ENCODE results near the gene BRPF3.
"Not testable (repeated sequence)": the region's sequence is repeated elsewhere in the genome, so short reads cannot be mapped to it uniquely, and the experiment has no call there.

BRPF3 gene

DNA sequence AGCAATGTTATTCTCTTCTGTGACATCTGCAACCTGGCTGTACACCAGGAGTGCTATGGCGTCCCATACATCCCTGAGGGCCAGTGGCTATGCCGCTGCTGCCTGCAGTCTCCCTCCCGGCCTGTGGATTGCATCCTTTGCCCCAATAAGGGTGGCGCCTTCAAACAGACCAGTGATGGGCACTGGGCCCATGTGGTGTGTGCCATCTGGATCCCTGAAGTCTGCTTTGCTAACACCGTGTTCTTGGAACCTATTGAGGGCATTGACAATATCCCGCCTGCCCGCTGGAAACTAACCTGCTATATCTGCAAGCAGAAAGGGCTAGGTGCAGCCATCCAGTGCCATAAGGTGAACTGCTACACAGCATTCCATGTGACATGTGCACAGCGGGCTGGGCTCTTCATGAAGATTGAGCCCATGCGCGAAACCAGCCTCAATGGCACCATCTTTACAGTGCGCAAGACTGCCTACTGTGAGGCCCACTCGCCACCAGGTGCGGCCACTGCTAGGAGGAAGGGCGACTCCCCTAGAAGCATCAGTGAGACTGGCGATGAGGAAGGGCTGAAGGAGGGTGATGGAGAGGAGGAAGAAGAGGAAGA is 4.6 kb downstream of the BRPF3 start:
- DNase-seq (no peak), ATAC-seq (no peak)

DNA sequence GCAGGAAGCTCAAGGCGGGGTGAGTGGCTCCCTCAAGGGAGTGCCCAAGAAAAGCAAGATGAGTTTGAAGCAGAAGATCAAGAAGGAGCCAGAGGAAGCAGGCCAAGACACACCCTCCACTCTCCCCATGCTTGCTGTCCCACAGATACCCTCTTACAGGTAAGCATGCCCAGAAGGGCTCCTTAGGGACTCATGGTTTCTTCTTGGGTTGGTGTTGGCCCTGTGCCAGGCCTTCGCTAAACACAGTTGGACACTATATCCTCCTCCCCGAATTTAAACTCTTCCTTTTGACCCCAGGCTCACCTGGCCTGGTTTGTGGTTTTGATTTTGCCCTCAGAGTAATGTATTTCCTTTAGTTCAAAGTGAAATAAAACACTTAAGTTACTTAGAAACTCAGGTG is 5.1 kb downstream of the BRPF3 start:
- ATAC-seq (no peak), DNase-seq (no peak)

DNA sequence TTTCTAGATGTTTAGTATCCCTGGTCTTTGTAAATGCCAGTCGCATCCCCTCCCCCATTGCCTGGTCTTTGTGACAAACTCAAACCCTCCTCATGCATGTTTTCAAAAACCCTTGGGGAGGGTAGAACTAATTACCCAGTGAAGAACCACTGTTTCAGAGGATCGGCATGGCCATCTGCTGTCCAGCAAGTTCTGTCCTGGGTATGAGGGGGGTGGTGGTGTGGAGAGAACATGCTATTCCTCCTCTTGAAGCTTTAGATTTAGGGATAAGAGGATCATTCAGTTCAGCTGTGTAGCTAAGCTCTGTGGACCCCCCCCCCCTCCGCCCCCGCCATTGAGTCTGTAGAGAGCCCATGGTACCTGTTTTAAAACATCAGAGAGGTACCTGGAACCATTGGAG is 5.6 kb downstream of the BRPF3 start:
- no peak for ATAC-seq
- no peak for DNase-seq

DNA sequence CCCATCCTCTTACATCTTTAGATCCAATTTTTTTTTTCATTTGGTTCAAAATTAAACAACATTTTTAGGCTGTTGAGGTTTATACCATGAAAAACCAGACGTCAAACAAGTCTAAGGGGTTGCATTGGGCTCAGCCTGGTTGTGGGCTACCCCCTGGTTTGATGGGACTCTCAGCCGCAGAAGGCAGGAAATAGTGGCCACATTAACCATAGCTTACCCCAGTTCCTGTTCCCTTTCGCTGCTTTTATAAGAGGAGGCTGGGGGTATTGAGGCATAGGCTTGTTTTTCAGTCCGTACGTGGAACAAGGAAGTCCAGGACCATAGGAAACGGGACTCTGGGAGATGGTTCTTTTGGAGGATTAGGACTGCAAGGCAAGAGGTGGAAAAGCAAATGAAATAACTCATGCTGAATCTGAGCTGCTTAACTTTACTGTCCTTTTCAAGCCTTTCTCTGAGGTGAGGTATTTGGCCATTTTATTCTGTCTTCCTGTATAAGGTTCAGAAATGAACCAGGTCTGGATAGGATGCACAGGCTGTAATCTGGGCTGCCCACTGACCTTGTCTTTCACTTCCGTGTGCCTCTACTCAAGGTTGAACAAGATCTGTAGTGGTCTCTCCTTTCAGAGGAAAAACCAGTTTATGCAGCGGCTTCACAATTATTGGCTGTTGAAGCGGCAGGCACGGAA is 7.7 kb downstream of the BRPF3 start:
- DNase-seq: peak; percentile 30
- peak; percentile 63 for ATAC-seq

- no peak for ATAC-seq
Observed at GRCh38 chr6:36207155-36207554, 10.6 kb downstream of the BRPF3 start.

GRCh38 chr6:36209606-36210005 is 13.1 kb downstream of the BRPF3 start:
- ATAC-seq: no peak

More at GRCh38 chr6:36207155-36207554, 10.6 kb downstream of the BRPF3 start:
- DNase-seq: no peak

DNA sequence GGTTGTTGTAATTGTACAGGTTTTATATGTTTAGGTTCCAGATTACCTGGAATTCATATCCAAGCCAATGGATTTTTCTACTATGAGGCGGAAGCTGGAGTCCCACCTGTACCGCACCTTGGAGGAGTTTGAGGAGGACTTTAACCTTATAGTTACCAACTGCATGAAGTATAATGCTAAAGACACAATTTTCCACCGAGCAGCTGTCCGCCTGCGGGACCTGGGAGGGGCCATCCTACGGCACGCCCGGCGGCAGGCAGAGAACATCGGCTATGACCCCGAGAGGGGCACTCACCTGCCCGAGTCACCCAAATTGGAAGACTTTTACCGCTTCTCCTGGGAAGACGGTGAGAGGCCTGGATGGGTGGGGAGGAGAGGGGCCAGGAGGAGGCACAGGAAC is 13.6 kb downstream of the BRPF3 start:
- ATAC-seq (no peak), DNase-seq (no peak)

More at GRCh38 chr6:36209606-36210005, 13.1 kb downstream of the BRPF3 start:
- no peak for DNase-seq

- no peak for ATAC-seq
- DNase-seq: no peak
Observed at GRCh38 chr6:36210886-36211595, 14.5 kb downstream of the BRPF3 start.

- DNase-seq (no peak), ATAC-seq (no peak)
Observed at GRCh38 chr6:36216559-36216958, 20.0 kb downstream of the BRPF3 start.

DNA sequence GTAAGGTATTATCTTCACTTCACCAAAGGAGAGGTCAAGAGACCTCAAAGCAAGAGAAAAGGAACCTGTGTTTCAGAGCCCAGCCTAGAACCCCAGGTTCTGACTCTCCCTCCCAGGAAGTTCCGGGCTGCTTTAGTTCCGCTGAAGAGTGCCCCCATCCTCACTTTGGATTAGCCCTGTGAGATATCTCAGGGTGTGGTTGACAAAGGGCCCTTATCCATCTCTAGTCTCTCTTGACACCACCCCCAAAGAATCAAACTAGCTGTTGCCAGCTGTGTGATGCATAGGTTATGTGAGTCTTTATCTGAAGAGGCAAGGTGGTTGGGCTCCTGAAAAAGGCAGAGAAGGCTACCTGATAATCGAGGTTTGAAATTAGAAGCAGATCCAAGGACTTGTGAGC is 20.6 kb downstream of the BRPF3 start:
- ATAC-seq (no peak), DNase-seq (no peak)

- DNase-seq: no peak
- ATAC-seq: no peak
Observed at GRCh38 chr6:36217946-36218345, 21.4 kb downstream of the BRPF3 start.

DNA sequence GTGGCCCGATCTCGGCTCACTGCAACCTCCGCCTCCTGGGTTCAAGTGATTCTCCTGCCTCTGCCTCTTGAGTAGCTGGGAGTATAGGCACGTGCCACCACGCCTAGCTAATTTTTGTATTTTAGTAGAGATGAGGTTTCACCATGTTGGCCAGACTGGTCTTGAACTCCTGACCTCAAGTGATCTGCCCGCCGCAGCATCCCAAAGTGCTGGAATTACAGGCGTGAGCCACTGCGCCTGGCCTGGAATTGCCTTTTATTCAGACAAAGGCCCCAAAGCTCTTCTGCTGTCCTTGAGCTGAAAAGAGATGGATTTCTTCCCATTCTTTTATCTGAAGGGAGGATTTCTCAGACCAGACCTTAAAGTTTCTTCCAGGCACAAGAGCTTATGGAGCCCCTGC is 22.0 kb downstream of the BRPF3 start:
- DNase-seq, ATAC-seq: not testable (repeated sequence)

DNA sequence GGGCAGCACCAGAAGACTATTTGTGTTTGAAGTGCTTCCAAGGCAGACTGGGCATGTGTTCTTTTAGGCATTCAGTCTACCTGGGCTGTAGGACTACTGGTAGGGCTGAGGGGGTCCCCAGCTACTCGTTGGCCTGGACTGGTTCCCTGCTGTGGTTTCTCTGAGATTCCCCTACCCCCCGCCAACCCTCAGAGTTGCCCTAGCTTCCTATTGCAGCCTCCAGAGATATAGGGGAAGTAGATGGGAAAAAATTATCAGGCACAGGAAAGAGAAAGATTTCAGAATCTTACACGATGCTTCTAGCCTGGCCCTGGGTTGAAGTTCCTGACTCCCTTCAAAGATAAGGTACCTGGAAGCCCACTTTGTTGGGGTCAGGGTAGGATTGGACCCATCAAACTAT is 22.5 kb downstream of the BRPF3 start:
- ATAC-seq: no peak

GRCh38 chr6:36220226-36220625 is 23.7 kb downstream of the BRPF3 start:
- no peak for DNase-seq
- ATAC-seq: no peak

More for the DNA sequence above, 22.5 kb downstream of the BRPF3 start:
- no peak for DNase-seq

DNA sequence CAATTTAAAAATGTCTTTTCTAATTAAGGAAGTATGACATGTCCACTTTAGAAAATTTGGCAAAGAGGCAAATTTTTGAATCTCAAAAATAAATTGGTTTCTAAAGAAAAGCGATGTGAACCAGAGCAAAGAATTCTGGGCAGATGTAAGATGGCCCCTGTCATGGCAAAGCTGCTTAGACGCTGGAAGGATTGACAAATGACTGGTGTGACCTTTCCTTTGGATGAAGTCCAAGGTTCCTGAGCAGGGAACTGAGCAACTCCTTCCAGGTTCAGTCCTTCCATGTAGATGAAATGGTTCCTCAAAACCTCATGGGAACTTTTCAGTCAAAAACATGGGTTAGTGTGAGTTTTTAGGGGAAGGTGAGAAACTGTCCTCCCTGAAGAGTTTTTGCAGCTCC is 25.1 kb downstream of the BRPF3 start:
- DNase-seq: no peak
- no peak for ATAC-seq

GRCh38 chr6:36222924-36223323 is 26.4 kb downstream of the BRPF3 start:
- ATAC-seq (no peak), DNase-seq (no peak)

GRCh38 chr6:36223706-36224105 is 27.2 kb downstream of the BRPF3 start:
- ATAC-seq (no peak), DNase-seq (no peak)

GRCh38 chr6:36224918-36225461 is 28.4 kb downstream of the BRPF3 start:
- no peak for ATAC-seq

GRCh38 chr6:36226438-36227047 is 30.0 kb downstream of the BRPF3 start:
- ATAC-seq: no peak
- no peak for DNase-seq

More at GRCh38 chr6:36224918-36225461, 28.4 kb downstream of the BRPF3 start:
- DNase-seq: no peak

GRCh38 chr6:36227379-36228228 is 31.1 kb downstream of the BRPF3 start:
- ATAC-seq: no peak
- DNase-seq: no peak

DNA sequence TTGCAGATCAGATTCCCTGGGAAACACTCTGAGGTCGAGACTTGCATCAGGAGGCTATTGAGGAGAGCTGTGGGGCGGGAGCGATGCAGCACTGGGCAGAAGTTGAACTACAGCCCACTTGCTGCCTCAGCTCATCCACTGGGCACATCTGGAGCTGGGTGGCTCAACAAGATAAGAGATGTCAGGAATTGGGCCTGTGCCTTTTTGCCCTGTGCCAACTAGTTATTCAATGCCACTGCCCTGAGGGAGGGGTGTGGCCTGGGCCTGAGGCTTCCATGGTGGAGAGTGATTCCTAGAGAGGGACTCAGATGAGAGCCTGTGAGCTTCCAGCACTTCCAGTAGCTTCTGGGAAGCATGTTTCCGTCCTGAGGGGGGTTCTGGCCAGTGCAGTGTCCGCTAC is 32.7 kb downstream of the BRPF3 start:
- no peak for DNase-seq
- no peak for ATAC-seq

DNA sequence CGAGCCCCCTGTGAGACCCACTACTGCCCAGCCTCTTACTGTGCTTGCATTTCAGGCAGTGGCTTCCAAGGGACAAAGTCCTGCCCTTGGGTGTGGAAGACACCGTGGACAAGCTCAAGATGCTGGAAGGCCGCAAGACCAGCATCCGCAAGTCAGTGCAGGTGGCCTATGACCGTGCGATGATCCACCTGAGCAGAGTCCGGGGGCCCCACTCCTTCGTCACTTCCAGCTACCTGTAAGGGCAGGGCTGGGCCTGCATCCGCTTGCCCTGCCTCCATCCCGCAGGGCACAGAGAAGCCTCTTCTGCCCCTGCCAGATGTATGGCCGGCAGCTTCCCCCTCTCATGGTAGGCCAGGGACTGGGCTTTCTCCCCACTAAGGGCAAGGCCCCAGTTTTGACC is 33.8 kb downstream of the BRPF3 start:
- ATAC-seq (no peak), DNase-seq (no peak)
